K562 (cell line): ENCODE measurements around the gene TARBP1. TPM values are rescaled to one million over a fixed set of nuclear protein-coding genes. Genes with fewer than 3 reads are reported as not detected.
"Not testable (repeated sequence)": the region's sequence is repeated elsewhere in the genome, so short reads cannot be mapped to it uniquely, and the experiment has no call there.

Experiments
- ATAC-seq: fragments of 200-7000 bp; cut with Tn5 transposase; 3 replicates; pipeline ENCODE4 v1.9.1; 2020; ENCODE audit warnings: moderate library complexity
- BruUV-seq: library from RNA; stranded (reverse); fragments of 400-500 nt; replicated peaks from 2 replicates; lab custom pipeline; 2021; lab: Mats Ljungman, UMichigan
- CTCF ChIA-PET: fragments of 300-600 bp; formaldehyde crosslinking; extraction: SDS; loops from one replicate; lab custom pipeline; 2021; ENCODE audit warnings: low intra/inter-chr PET ratio; lab: Yijun Ruan, JAX
- POLR2A ChIA-PET: fragments of 300-600, 350-650 bp; sonication (Branson Sonifier 250); formaldehyde crosslinking; extraction: SDS; loops from one replicate; lab custom pipeline; 2021; ENCODE audit warnings: antibody characterized with exemption, inconsistent platforms; lab: Yijun Ruan, JAX
- DNase-seq, 4 experiments: peaks; one replicate each; pipeline versions ENCODE4 v3.0.0 to v3.0.0-alpha.2; 2011 to 2018; ENCODE audit warnings: low spot score in 3 of 4, mixed read lengths in 3 of 4; ENCODE audit errors: extremely low read depth in 1 of 4
- FAIRE-seq: peaks from 2 replicates; lab custom pipeline; 2011; peaks lifted over from hg19 to GRCh38; lab: Jason Lieb, UNC
- H2AFZ ChIP-seq: 2 replicates; pipeline ENCODE4 v1.6.0; 2011; ENCODE audit warnings: low read depth, low read length, control low read depth, inconsistent platforms
- H3K27ac ChIP-seq: fragments of 200-600 bp; 3 replicates; pipeline ENCODE4 v1.8.0; 2011; ENCODE audit warnings: low read depth, mild to moderate bottlenecking, control low read depth, inconsistent platforms, low read length, moderate library complexity, mixed read lengths; ENCODE audit errors: extremely low read depth
- H3K27me3 ChIP-seq, 2 experiments: fragments of 300-600 bp in 1 of 2; 2 replicates in 1 of 2; 3 replicates in 1 of 2; pipeline versions ENCODE4 v1.6.0 to v1.8.0; 2011; ENCODE audit warnings: inconsistent platforms in 2 of 2, low read length in 2 of 2, mild to moderate bottlenecking in 1 of 2, mixed read lengths in 1 of 2, moderate library complexity in 1 of 2; ENCODE audit not compliant: control insufficient read depth in 2 of 2, insufficient read depth in 2 of 2
- H3K36me3 ChIP-seq: fragments of 300-600 bp; 3 replicates; pipeline ENCODE4 v1.8.0; 2011; ENCODE audit warnings: mild to moderate bottlenecking, low read length, inconsistent platforms; ENCODE audit not compliant: control insufficient read depth, insufficient read depth
- H3K4me1 ChIP-seq, 2 experiments: fragments of 200-600 bp in 1 of 2; replicated peaks in 1 of 2; 2 replicates in 1 of 2; 3 replicates in 1 of 2; pipeline versions ENCODE4 v1.5.1 to v1.8.0; 2011; ENCODE audit warnings: inconsistent platforms in 2 of 2, low read length in 2 of 2, mild to moderate bottlenecking in 1 of 2, mixed read lengths in 1 of 2, moderate library complexity in 1 of 2; ENCODE audit not compliant: control insufficient read depth in 2 of 2, insufficient read depth in 2 of 2
- H3K4me2 ChIP-seq: 2 replicates; pipeline ENCODE4 v1.6.1; 2011; ENCODE audit warnings: low read length, control low read depth, inconsistent platforms, mixed read lengths; ENCODE audit not compliant: insufficient read depth
- H3K4me3 ChIP-seq: fragments of 200-600 bp; sonication (generic), shearing (Covaris generic); 2 replicates; pipeline ENCODE4 v1.5.1; 2016; ENCODE audit warnings: control low read depth, inconsistent platforms
- H3K79me2 ChIP-seq: fragments of 200-600 bp; 3 replicates; pipeline ENCODE4 v1.8.0; 2011; ENCODE audit warnings: low read length, inconsistent platforms; ENCODE audit not compliant: control insufficient read depth, insufficient read depth
- H3K9ac ChIP-seq, 2 experiments: 2 replicates each; pipeline versions ENCODE4 v1.6.0 to v1.6.1; 2011; ENCODE audit warnings: low read depth in 2 of 2, low read length in 2 of 2, control low read depth in 1 of 2, inconsistent platforms in 1 of 2, mild to moderate bottlenecking in 1 of 2, mixed read lengths in 1 of 2; ENCODE audit not compliant: insufficient read depth in 1 of 2
- H3K9me1 ChIP-seq: one replicate; pipeline ENCODE4 v1.6.0; 2011; ENCODE audit warnings: inconsistent platforms, mild to moderate bottlenecking, low read length, moderate library complexity; ENCODE audit not compliant: control insufficient read depth, insufficient read depth
- H3K9me3 ChIP-seq: replicated peaks from 2 replicates; pipeline ENCODE4 v1.5.1; 2011; ENCODE audit warnings: low read depth, low read length, inconsistent platforms; ENCODE audit not compliant: control insufficient read depth, insufficient read depth
- H4K20me1 ChIP-seq: replicated peaks from 2 replicates; pipeline ENCODE4 v1.6.1; 2011; ENCODE audit warnings: low read length, inconsistent platforms, mixed read lengths; ENCODE audit not compliant: control insufficient read depth, insufficient read depth
- NKRF ChIP-seq: fragments of 450-650 bp; IDR thresholded peaks from 2 replicates; pipeline ENCODE4 v1.6.1; 2016; ENCODE audit warnings: borderline replicate concordance
- WGBS: fragments of 100-300 bp; shearing (Covaris generic); methylation state at CpG from one replicate; pipeline ENCODE4 v1.1.6; 2016; ENCODE audit warnings: low coverage, mixed read lengths; ENCODE audit not compliant: insufficient coverage; ENCODE audit errors: missing lambda C conversion rate; 5-methylcytosine and 5-hydroxymethylcytosine counted together
- in situ Hi-C: fragments of 300-500 bp; cut with MboI; formaldehyde crosslinking; loops from 4 replicates; pipeline ENCODE4 v1.15.0; 2018; ENCODE audit warnings: inconsistent platforms, mixed read lengths
- intact Hi-C: fragments of 100-400 bp; cut with micrococcal nuclease; formaldehyde crosslinking; loops from 2 replicates; pipeline ENCODE4 v1.14.2; 2022
- polyA plus RNA-seq, 8 experiments: library from polyadenylated mRNA; depleted of rRNA in 4 of 8; stranded (reverse) in 5 of 8; unstranded in 3 of 8; fragments of >200 nt; fragmentation: Nextera tagmentation in 2 of 8; fragmentation: Illumina TruSeq in 1 of 8; extraction: Ambion mirVana in 2 of 8; extraction: Trizol in 1 of 8; gene quantifications; 2 replicates each; pipeline versions ENCODE4 v1.2.1 to v1.2.3, GENCODE V29; 2011 to 2014; ENCODE audit warnings: inconsistent platforms in 1 of 8, missing spikeins in 1 of 8
- total RNA-seq, 7 experiments: library from RNA; depleted of rRNA in 6 of 7; stranded (reverse); fragments of >200 nt in 6 of 7; fragmentation: Illumina TruSeq in 2 of 7; extraction: Trizol in 2 of 7; gene quantifications; 2 replicates each; pipeline versions ENCODE4 v1.2.1 to v1.2.3, GENCODE V29; 2011 to 2021; ENCODE audit warnings: low replicate concordance in 1 of 7

The TARBP1 gene
- total and polyA plus RNA-seq, 9 of the 15 experiments (the other 6 are each of a cell fraction or from before 2014, with no cell fraction given), result 8.8 to 48.0 (median 22.9) TPM

- in situ Hi-C loops (no loop called here), intact Hi-C loops (no loop called here)
- no peak for FAIRE-seq
- no peaks in the 10 kb centered on the region for H4K20me1 ChIP-seq
- H3K9me1 ChIP-seq, result peaks cover 6% of the 10 kb centered on the region
- H3K4me2 ChIP-seq, result no peak overlapping the region
- H3K4me3 ChIP-seq, result no peak overlapping the region
- CTCF ChIA-PET, result no interaction called here
- DNase-seq, result no peak
- H3K27me3 ChIP-seq, result no peaks in the 10 kb centered on the region
- no peak overlapping the region for H3K27ac ChIP-seq
- no peak overlapping the region for H2AFZ ChIP-seq
- 82% methylated on average over 10 of the region's 10 CpGs for WGBS
- peaks cover 21 to 34% of the 10 kb centered on the region in 2 experiments for H3K4me1 ChIP-seq
- POLR2A ChIA-PET, result interaction anchor here (0.5 to 1.9 kb wide), 4 partner anchors 9 to 321 kb away, joined by 3 to 6 read pairs (median 4); no protein-coding TSS in a partner anchor
- ATAC-seq, result no peak
- no peaks in the 10 kb centered on the region for H3K36me3 ChIP-seq
- H3K79me2 ChIP-seq, result no peaks in the 10 kb centered on the region
- no peak for TF ChIP-seq NKRF
- TF ChIP-seq, all 486 proteins: peak for 0
- H3K9ac ChIP-seq, result no peak overlapping the region; a peak in 1 of 4 replicates
- no TSS peak for BruUV-seq
- no peaks in the 10 kb centered on the region for H3K9me3 ChIP-seq
These were observed 39.9 kb upstream of the TARBP1 start for GRCh38 chr1:234518876-234519275.

- FAIRE-seq, H3K27me3 ChIP-seq, H3K36me3 ChIP-seq, H3K9me3 ChIP-seq, H4K20me1 ChIP-seq, H3K9ac ChIP-seq, H2AFZ ChIP-seq, BruUV-seq, ATAC-seq, H3K4me3 ChIP-seq, in situ Hi-C loops, DNase-seq, H3K4me2 ChIP-seq, H3K9me1 ChIP-seq, H3K27ac ChIP-seq, CTCF ChIA-PET, H3K79me2 ChIP-seq, intact Hi-C loops: not testable (repeated sequence)
- POLR2A ChIA-PET, result interaction anchor here (0.9 to 1.9 kb wide), 2 partner anchors 8 to 12 kb away, joined by 4 to 6 read pairs; no protein-coding TSS in a partner anchor
- 71% methylated on average over 8 of the region's 10 CpGs for WGBS
- H3K4me1 ChIP-seq, result peaks cover 21 to 30% of the 10 kb centered on the region in 2 experiments
These were observed 39.1 kb upstream of the TARBP1 start for GRCh38 chr1:234518086-234518485.
